GM19240 (cell line): ENCODE measurements around the gene PTPRD.

ENCODE experiments used
- DNase-seq: peaks from one replicate; pipeline ENCODE4 v3.0.0; 2011; ENCODE audit warnings: low spot score; ENCODE audit not compliant: insufficient read length

The PTPRD gene

DNA sequence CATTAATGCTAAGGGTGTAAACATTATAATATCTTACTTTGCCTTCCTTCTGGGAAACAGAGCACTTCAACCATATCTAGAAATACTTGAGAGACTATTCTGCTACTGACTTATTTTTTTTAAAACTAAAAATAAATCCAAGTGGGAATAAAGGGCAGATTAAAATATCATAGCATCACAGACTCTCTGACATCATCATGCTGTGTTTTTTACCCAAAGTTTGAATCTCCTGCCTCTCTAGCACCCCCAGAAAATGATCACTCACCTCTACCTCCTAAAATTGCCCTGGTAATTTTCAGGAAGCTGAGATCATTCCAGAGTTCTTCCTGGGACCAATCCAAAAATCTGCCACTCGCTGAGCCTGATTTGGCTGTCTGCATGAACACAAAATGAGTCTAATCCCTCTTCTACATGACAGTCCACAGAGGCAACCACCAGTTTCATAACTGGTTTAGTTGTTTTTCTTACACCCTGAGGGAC is 1999.4 kb downstream of the PTPRD start:
- no peak for DNase-seq

GRCh38 chr9:8611153-8611552 is 2001.6 kb downstream of the PTPRD start:
- DNase-seq = no peak

DNA sequence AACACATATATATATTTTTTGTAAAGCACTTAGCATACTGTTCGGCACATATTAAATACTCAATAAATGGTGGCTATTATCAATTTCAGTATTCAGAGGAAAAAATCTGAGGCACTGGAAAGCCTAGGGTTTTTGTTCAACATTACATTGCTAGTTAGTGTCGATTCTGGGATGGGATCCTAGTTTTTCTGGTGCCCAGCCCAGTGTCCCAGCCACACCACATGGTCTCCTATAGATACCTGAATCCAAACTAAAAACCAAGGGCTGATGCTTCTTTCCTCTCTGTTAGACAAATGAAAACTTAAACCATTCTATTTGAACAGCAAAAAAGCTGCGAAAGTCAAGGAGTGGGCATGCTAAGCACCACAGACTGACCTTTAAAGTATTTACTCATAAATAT is 2002.5 kb downstream of the PTPRD start:
- DNase-seq = no peak

- DNase-seq = no peak
Measured at GRCh38 chr9:8605096-8605495, 2007.7 kb downstream of the PTPRD start.

DNA sequence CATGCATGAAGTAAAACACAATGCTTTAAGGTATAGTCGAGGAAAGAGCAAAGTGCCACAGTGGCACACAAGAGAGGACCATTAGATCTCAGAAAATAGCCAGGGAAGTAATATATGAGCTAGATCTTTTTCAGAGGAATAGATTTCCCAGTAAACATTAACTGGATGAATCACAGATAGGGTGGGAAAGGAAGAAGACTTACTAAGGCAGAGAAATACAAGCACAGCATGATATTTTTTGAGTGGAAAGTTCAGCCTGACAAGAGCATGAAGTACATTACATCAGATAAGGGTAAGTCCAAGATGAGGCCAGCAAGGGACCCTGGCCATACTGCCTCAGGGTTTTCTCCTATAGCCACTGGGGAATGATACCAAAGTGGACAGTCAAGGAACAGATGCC is 2008.6 kb downstream of the PTPRD start:
- no peak for DNase-seq

GRCh38 chr9:8600914-8601680 is 2011.7 kb downstream of the PTPRD start:
- DNase-seq = no peak

GRCh38 chr9:8599937-8600336 is 2012.9 kb downstream of the PTPRD start:
- no peak for DNase-seq

GRCh38 chr9:8589476-8589875 is 2023.3 kb downstream of the PTPRD start:
- DNase-seq = no peak

- no peak for DNase-seq
Measured at GRCh38 chr9:8585036-8585435, 2027.8 kb downstream of the PTPRD start.

DNA sequence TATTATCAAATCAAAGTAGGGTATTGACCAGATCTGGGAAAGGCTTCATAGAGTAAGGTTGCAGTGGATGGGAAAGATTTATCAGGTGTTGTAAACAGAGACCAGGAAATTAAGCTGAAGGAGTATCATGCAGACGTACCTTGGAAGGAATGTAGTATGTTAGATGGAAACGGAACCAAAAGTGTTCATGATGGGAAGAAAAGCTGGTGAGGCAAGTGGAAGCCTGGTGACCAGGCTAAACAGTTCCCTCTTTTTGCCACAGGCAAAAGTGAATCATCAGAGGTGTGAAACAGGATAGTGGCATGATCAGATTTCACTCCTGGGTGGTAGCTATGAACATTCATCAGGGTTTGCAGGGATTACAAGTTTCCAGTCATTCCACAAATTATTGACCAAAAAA is 2033.1 kb downstream of the PTPRD start:
- no peak for DNase-seq

GRCh38 chr9:8576741-8577140 is 2036.1 kb downstream of the PTPRD start:
- no peak for DNase-seq

GRCh38 chr9:8574846-8575245 is 2038.0 kb downstream of the PTPRD start:
- no peak for DNase-seq

GRCh38 chr9:8572209-8572608 is 2040.6 kb downstream of the PTPRD start:
- DNase-seq = no peak

- DNase-seq = no peak
Measured at GRCh38 chr9:8571643-8572042, 2041.2 kb downstream of the PTPRD start.

DNA sequence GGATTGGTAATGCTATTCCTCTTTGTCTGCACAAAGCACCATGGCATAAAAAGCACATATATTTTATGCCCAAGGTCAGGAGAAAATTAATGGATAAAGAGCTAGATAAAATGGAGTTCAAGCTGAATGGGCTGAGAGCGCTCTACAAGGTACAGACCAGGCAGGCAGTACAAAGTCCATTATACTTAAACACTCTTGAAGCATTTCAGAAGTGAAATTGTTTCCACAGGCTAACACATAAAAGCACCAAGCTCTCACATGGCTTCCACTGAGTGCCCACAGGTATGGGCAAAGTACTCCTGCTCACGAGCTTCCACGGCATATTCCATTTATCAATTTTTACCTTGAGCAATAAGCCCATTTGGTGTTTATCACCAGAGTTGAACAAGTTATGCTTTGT is 2042.0 kb downstream of the PTPRD start:
- no peak for DNase-seq

GRCh38 chr9:8569823-8570222 is 2043.0 kb downstream of the PTPRD start:
- DNase-seq = no peak

DNA sequence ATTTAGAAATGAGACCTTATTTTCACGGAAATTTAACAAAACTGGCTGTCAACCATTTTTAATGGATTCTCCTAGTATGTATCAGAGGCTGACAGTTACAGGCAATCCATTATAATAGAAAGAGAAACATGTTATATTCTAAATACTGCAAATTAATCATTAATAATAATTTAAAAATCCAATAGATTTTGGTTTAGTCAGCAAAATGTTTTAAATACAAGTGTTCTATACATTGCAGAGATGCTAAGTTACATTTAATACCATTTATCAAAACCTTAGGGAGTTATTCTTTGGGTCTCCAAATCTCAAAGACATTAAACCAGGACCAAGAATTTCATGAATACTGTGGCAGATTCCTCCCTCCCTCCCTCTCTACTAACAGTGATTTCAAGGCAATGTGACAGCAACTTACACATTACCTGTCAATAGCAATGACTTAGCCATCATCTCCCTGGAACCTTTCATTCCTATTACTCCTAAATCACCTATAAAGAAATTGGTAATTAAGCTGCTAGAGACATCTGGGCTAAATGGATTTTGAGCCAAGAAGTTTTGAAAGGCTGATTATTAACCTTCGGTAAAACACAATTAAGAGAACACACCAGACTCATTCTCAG is 2044.7 kb downstream of the PTPRD start:
- no peak for DNase-seq

DNA sequence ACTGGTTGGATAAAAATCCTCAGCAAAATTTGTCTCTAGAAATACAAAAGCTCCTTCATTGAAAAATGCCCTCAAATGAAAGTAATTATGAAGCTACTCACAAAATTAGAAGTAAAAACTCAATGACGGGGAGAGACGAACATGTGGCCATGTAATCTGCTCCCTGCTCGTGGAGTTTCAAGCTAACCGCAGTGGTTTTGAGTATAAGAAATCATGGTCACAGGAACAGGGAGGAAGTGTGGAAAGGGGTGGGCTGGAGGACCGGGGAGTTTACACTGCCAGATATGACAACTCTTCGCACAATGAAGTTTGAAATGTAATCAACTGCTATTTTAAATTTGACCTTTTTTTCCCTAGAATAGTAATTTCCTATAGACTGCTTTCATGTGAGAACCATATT is 2047.8 kb downstream of the PTPRD start:
- no peak for DNase-seq

DNA sequence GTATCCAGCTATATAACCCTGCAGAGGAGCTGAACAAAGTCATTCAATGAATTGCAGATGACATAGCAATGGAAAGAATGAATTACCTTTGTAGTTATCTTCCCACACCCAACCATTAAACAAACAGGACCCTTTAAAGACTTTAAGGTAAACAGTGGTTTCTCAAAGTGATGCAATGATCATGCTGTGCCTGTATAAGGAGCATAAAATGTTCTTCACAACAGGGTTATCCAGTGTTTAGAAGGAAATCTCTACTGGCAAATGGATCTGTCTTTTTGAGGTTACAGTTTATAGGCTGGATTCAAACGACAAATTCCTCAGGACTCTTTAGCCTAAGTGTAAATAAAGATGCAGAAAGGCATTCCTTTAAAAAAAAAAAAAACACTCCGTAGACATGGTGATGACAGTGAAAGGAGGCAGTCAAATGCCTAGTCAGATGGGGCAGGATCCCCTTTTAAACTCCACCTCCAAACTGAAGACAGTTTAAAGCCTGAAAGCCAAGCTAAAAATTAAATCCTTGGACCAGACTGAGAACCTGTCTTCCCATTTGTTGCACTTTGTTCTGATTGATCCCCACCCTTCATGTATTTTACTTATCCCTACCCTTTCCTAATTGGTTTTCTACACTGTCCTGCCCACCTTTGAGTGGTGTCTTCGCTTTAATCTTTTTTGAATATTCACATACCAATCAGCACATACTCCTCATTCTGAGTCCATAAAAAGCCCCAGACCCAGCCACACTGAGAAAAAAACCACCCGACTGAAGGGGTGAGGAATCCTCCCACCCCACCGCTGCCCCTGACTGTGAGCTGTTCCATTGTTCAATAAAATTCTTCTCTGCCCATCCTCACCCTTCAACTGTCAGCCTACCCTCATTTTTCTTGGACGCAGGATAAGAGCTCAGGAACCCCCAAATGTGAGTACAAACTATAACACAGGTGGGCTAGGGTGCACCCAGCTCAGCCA is 2052.0 kb downstream of the PTPRD start:
- DNase-seq = no peak

DNA sequence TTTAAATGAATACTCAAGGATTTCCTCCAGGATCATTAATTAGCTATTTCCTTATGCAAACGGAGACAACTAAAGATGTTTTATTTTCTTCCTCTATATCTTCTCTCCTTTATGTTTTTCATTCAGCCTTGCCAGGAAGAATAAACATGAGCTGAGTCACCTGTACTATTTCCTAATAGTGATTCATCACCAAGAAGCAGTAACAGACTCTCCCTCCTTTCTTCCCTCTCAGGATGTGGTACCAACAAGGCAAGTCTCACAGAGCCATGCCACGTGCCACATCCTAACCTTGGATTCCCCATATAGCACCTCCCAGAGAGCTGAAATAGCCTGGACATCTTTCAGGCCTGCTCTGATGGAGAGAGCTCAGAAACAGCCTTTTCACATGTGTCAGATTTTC is 2054.6 kb downstream of the PTPRD start:
- no peak for DNase-seq

DNA sequence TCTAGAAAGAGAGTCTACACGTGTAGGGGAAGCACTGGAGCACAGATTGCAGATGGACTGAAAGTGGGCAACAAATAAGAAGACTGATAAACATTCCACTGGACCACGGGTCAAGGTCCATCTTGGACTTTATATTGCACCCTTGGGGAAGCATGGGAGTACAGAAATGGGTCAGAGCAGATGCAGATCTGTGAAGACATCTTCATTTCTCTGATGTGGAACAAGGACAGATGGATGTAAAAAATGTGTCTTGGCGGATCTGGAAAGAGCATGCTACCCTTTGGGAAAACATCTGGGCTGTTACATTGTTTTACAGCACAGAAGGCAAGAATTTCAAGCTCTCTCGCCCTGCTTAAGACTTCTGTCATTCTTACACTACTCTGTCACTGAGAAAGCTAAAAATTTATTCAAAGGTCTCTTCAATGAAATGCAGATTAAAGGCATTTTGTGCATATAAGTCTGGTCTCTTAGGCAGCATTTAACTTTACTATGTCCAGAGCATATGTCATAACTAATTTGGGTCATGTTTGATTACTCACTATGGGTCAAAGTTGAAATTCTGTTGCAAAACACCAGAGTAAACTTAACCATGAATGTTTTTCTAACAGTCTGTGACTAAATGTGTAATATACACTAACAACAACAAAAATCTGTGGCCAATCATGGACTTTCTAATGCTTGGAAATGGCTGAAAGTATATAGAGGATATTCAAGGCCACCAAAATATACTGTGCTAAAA is 2056.9 kb downstream of the PTPRD start:
- DNase-seq = no peak
